Sigmoid colon (tissue), 7 donors: Measurements from ENCODE around the gene SYTL2. TPM values are rescaled to one million over a fixed set of nuclear protein-coding genes. Genes with fewer than 3 reads are reported as not detected.

Experiments used
- DNase-seq: peaks from one replicate; pipeline ENCODE4 v3.0.0-alpha.2; 2019
- H3K27ac ChIP-seq, 4 donors: fragments of 200-600 bp; sonication (generic); one replicate each; pipeline ENCODE4 v1.5.1; 2016 to 2019; ENCODE audit warnings: mild to moderate bottlenecking in 1 of 4
- H3K27me3 ChIP-seq, 3 donors: fragments of 200-600 bp; sonication (generic); one replicate each; pipeline ENCODE4 v1.5.1; 2019; ENCODE audit warnings: mild to moderate bottlenecking in 1 of 3
- H3K36me3 ChIP-seq, 4 donors: fragments of 200-600 bp; sonication (generic); one replicate each; pipeline ENCODE4 v1.5.1; 2016 to 2019
- H3K4me1 ChIP-seq, 4 donors: fragments of 200-600 bp; sonication (generic); one replicate each; pipeline ENCODE4 v1.5.1; 2017 to 2019
- H3K4me3 ChIP-seq, 4 donors: fragments of 200-600 bp; sonication (generic); one replicate each; pipeline ENCODE4 v1.5.1; 2017 to 2019; ENCODE audit warnings: mild to moderate bottlenecking in 2 of 4, moderate library complexity in 1 of 4
- H3K9me3 ChIP-seq, 4 donors: fragments of 200-600 bp in 3 of 4; sonication (generic) in 3 of 4; one replicate each; pipeline versions ENCODE4 v1.5.1 to v1.6.1; 2013 to 2019
- EP300 ChIP-seq, 4 donors: sonication (generic); formaldehyde crosslinking; IDR thresholded peaks; one replicate each; pipeline ENCODE4 v1.6.1; 2017; ENCODE audit warnings: antibody characterized with exemption in 4 of 4
- POLR2A ChIP-seq, 2 donors: fragments of 450-650 bp; IDR thresholded peaks; one replicate each; pipeline ENCODE4 v1.6.1; 2016; ENCODE audit warnings: antibody characterized with exemption in 2 of 2, mild to moderate bottlenecking in 2 of 2, moderate library complexity in 2 of 2
- POLR2AphosphoS5 ChIP-seq, 4 donors: sonication (generic); formaldehyde crosslinking; IDR thresholded peaks; one replicate each; pipeline ENCODE4 v1.6.1; 2017; ENCODE audit warnings: antibody characterized with exemption in 4 of 4
- WGBS, 2 donors: extraction: QIAGEN DNeasy Blood & Tissue Kit; methylation state at CpG; one replicate each; pipeline ENCODE4 v1.1.7; 2013; 5-methylcytosine and 5-hydroxymethylcytosine counted together
- intact Hi-C: fragments of 100-400 bp; cut with DNase I; formaldehyde crosslinking; loops from one replicate; pipeline ENCODE4 v1.15.1; 2023
- polyA plus RNA-seq, 3 donors: library from polyadenylated mRNA; stranded (reverse); fragments of 200-250 nt; gene quantifications; one replicate each; pipeline ENCODE4 v1.2.3, GENCODE V29; 2013
- total RNA-seq, 4 donors: library from RNA; depleted of rRNA; stranded (reverse); fragments of >200 nt; gene quantifications; one replicate each; pipeline ENCODE4 v1.1.0, GENCODE V29; 2016
- TF ChIP-seq, protein P1 (sequence below), 4 experiments: fragments of 450-650 bp in 3 of 4; fragments of 200-600 bp in 1 of 4; IDR thresholded peaks; one replicate each; pipeline ENCODE4 v1.5.1; 2016 to 2019; ENCODE audit warnings: antibody characterized with exemption in 4 of 4, mild to moderate bottlenecking in 3 of 4, moderate library complexity in 2 of 4
- donor health status: healthy with polysubstance abuse.
- donor health status: Bipolar disorder and iron deficiency.
- donor health status: healthy.

The SYTL2 gene
- total and polyA plus RNA-seq, 7 donors, result 9.0 to 104 (median 30.2) TPM

DNA sequence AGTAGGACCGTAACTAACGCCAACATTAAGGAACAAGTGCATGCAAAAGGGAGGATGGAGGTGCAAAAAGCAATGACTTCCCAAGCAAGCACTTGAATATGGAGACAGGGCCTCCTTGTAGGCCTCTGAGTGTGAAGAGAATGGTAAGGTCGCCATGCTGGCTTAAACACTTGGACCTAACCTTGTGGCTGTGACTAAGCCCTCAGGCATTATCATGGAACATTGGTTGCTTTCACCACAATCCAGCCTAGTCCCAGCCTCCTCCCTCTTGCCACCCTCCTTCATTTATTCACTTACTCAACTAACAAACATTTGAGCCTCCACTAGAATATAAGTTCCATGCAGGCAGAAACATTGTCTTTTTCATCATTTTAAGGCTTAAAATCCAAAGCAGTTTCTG, 11.9 kb upstream of the SYTL2 start:
- DNase-seq, result no peak
- intact Hi-C loops, result no loop called here
- TF ChIP-seq, protein P1, sequence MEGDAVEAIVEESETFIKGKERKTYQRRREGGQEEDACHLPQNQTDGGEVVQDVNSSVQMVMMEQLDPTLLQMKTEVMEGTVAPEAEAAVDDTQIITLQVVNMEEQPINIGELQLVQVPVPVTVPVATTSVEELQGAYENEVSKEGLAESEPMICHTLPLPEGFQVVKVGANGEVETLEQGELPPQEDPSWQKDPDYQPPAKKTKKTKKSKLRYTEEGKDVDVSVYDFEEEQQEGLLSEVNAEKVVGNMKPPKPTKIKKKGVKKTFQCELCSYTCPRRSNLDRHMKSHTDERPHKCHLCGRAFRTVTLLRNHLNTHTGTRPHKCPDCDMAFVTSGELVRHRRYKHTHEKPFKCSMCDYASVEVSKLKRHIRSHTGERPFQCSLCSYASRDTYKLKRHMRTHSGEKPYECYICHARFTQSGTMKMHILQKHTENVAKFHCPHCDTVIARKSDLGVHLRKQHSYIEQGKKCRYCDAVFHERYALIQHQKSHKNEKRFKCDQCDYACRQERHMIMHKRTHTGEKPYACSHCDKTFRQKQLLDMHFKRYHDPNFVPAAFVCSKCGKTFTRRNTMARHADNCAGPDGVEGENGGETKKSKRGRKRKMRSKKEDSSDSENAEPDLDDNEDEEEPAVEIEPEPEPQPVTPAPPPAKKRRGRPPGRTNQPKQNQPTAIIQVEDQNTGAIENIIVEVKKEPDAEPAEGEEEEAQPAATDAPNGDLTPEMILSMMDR (IDR thresholded peaks at IDR 0.05), result no peak
- TF ChIP-seq EP300 (IDR thresholded peaks at IDR 0.05) (no peak), POLR2AphosphoS5 (IDR thresholded peaks at IDR 0.05) (no peak), POLR2A (IDR thresholded peaks at IDR 0.05) (no peak)
- Histone ChIP-seq H3K36me3 (no peaks in the 10 kb centered on the region), H3K4me1 (peaks cover 0 to 21% (median 19%) of the 10 kb centered on the region in 4 donors), H3K9me3 (no peaks in the 10 kb centered on the region), H3K4me3 (no peak overlapping the region), H3K27me3 (no peaks in the 10 kb centered on the region), H3K27ac (no peak overlapping the region)
- WGBS, 2 donors, result 97 to 99% methylated on average over 3 of the region's 3 CpGs

DNA sequence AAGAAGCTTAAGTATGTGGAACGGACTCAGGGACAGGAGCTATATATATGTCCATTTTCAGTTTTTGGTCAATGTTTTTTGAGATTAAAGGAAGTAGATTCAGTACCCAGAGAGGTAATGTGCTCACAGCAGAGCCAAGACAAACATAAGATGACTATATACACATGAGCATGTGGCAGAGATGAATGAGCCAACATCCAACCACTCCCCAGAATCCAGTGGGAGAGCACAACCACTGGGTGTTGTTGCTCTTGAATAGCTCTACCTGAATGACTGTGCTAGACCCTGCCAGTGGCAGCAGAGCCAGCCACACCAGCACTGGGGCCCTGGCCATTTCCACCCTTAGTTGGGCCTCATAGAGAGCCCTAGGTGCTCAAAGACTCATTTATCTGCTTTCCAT, 10.7 kb upstream of the SYTL2 start:
- no peaks in the 10 kb centered on the region for H3K9me3 ChIP-seq
- no peaks in the 10 kb centered on the region for H3K27me3 ChIP-seq
- DNase-seq, result no peak
- H3K4me3 ChIP-seq, result no peak overlapping the region
- intact Hi-C loops, result no loop called here
- peaks cover 0 to 11% (median 8%) of the 10 kb centered on the region in 4 donors for H3K4me1 ChIP-seq
- 21 to 60% methylated on average over 1 of the region's 1 CpG for WGBS, 2 donors
- no peak overlapping the region for H3K27ac ChIP-seq
- no peaks in the 10 kb centered on the region for H3K36me3 ChIP-seq
- TF ChIP-seq EP300 (IDR thresholded peaks at IDR 0.05) (no peak), POLR2AphosphoS5 (IDR thresholded peaks at IDR 0.05) (no peak), POLR2A (IDR thresholded peaks at IDR 0.05) (no peak)
- TF ChIP-seq, protein P1 (IDR thresholded peaks at IDR 0.05), result no peak

DNA sequence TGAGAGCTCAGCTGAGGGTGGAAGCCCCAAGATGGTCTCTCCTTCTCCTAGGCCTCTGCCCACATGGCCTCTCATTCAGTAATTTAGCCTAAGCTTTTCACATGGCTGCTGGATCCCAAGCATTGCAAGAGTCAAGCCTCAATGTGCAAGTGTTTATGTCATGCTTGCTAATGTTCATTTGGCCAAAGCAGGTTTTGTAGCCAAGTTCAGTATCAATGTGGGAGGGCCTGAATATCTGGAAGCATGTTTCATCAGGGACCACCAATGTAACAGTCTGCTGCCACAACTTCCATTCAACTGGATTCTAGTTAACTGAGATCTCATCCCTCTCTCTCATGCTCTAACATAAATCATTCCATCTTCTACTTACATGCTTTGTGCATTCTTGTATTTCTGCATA, 8.5 kb upstream of the SYTL2 start:
- Histone ChIP-seq H3K27ac (no peak overlapping the region), H3K4me3 (no peak overlapping the region), H3K4me1 (no peaks in the 10 kb centered on the region), H3K9me3 (no peaks in the 10 kb centered on the region), H3K27me3 (no peaks in the 10 kb centered on the region), H3K36me3 (no peaks in the 10 kb centered on the region)
- DNase-seq, result no peak
- TF ChIP-seq, protein P1 (IDR thresholded peaks at IDR 0.05), result no peak
- TF ChIP-seq POLR2AphosphoS5 (IDR thresholded peaks at IDR 0.05) (no peak), POLR2A (IDR thresholded peaks at IDR 0.05) (no peak)
- intact Hi-C loops, result no loop called here

DNA sequence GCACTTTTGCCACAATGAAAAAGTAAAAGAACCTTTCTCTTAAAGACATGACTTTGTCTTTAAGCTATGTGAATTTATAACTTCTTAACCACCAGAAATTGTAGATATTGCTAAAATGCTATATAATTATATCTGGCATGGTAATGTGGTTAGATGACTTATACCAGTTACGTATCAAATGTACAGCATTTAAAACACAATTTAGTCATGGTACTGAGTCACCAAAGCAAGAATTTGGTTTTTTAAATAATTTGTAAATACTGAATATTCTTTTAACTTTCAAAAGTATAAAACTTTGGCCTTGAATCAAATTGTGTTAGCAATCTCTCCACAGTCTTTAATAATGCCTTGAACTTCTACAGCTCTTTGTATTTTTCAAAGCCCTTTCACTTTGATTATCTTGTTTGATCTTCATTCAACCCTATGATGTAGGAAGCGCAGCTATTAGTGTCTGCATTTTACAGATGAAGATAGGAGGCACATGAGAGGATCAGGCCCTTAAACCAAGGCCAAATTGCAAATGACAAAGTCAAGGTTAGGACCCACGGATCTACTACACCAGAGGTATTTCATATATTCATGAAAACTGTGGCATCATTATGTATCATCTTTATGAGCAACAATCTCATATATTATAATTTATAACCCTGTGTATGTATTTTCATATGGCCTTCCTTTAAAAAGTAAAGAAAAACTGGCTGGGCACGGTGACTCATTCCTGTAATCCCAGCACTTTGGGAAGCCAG, 4.4 kb upstream of the SYTL2 start:
- intact Hi-C loops, result no loop called here
- Histone ChIP-seq H3K36me3 (no peaks in the 10 kb centered on the region), H3K9me3 (no peaks in the 10 kb centered on the region), H3K4me3 (no peak overlapping the region), H3K27ac (no peak overlapping the region), H3K4me1 (peaks cover 0 to 12% (median 4%) of the 10 kb centered on the region in 4 donors), H3K27me3 (no peaks in the 10 kb centered on the region)
- TF ChIP-seq EP300 (IDR thresholded peaks at IDR 0.05), result no peak
- no peak for TF ChIP-seq POLR2A (IDR thresholded peaks at IDR 0.05)
- TF ChIP-seq POLR2AphosphoS5 (IDR thresholded peaks at IDR 0.05), result no peak
- TF ChIP-seq, protein P1 (IDR thresholded peaks at IDR 0.05), result no peak
- DNase-seq, result no peak
- WGBS, 2 donors, result 67 to 68% methylated on average over 4 of the region's 4 CpGs

DNA sequence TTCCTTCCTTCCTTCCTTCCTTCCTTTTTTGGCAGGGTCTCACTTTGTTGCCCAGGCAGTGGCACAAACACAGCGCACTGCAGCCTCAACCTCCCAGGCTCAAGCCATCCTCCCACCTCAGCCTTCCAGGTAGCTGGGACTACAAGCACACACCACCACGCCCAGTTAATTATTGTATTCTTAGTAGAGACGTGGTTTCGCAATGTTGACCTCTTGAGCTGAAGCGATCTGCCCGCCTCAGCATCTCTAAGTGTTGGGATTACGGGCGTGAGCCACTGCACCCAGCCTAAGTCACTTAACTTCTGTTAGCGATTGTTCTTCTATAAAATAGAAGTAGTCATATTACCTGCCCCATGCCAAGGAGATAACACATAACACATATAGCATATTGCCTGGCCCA, 2.8 kb upstream of the SYTL2 start:
- no peak overlapping the region for H3K27ac ChIP-seq
- TF ChIP-seq, protein P1 (IDR thresholded peaks at IDR 0.05), result no peak
- TF ChIP-seq POLR2A (IDR thresholded peaks at IDR 0.05), result no peak
- TF ChIP-seq EP300 (IDR thresholded peaks at IDR 0.05), result no peak
- TF ChIP-seq POLR2AphosphoS5 (IDR thresholded peaks at IDR 0.05), result no peak
- intact Hi-C loops, result no loop called here
- H3K27me3 ChIP-seq, result no peaks in the 10 kb centered on the region
- DNase-seq, result no peak
- no peak overlapping the region for H3K4me3 ChIP-seq
- 25 to 75% methylated on average over 9 of the region's 9 CpGs for WGBS, 2 donors
- no peaks in the 10 kb centered on the region for H3K9me3 ChIP-seq
- peaks cover 0 to 16% (median 7%) of the 10 kb centered on the region in 4 donors for H3K4me1 ChIP-seq
- H3K36me3 ChIP-seq, result no peaks in the 10 kb centered on the region
